Thyroid gland (tissue), 4 donors: ENCODE data around the gene TLCD1.

Experiments
- CTCF ChIP-seq, 6 experiments: fragments of 200-600 bp in 3 of 6; fragments of 450-650 bp in 3 of 6; sonication (generic) in 3 of 6; IDR thresholded peaks; one replicate each; pipeline ENCODE4 v1.5.1; 2016 to 2019; ENCODE audit warnings: antibody characterized with exemption in 6 of 6, mild to moderate bottlenecking in 2 of 6, inconsistent platforms in 1 of 6, moderate library complexity in 1 of 6
- POLR2A ChIP-seq, 2 donors: fragments of 450-650 bp; IDR thresholded peaks; one replicate each; pipeline ENCODE4 v1.6.1; 2017; ENCODE audit warnings: antibody characterized with exemption in 2 of 2, mild to moderate bottlenecking in 2 of 2, moderate library complexity in 1 of 2

- TF ChIP-seq CTCF (IDR thresholded peaks at IDR 0.05) (peak in 4 of 6 experiments; percentile 24 to 44 (median 42)), POLR2A (IDR thresholded peaks at IDR 0.05) (peak; percentile 99)
Observed at GRCh38 chr17:28743243-28744103, 17.4 kb upstream of the TLCD1 start, which contains the start of gene TRAF4.
